ENCODE measurements around the gene WNT3A. TPM values are rescaled to one million over a fixed set of nuclear protein-coding genes. Genes with fewer than 3 reads are reported as not detected.

Gene WNT3A
- total RNA-seq, 4 donors from 2014 or later: 0.76 to 2.7 (median 1.3) TPM

DNA sequence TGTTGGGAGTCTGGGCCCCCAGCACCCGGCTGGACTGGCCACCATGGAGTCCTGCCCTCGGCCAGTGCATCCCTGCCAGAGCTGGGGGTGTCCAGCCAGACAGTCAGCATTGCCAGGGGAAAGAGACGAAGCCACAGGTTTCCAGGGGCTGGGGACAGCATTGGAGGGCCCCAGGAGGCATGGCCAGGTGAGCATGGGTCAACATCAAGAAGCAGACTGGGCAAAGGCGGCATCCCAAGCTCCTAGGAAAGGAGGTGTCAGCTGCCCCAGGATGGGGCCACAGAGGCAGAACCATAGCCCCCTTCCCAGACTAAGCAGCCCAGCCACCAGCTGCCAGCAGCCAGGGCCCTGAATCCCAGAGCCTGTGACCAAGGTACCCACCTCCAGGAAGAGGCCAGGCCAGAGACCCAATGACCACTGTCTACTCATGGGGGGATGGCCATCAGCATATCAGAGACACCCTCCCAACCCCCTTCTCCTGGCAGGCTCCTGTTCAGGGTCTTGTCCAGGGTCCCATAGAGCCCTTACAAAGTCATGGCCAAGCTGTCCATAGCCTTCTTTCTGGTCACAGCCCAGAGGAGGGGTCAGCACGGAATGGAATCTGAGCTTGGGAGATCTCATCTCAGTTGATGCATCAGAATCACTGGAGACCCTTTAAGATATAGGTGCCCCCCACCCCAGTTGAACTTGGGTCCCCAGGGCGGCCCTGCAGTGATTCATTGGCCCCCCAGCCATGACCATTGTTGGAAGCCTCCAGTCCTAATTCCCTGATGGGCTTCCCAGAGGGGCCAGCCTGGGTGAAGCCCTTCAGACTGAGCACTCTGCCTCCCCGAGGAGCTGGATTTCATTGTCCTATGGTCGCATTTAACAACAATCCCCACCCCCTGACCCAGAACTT is 32.5 kb downstream of the WNT3A start:
- H3K4me3 ChIP-seq: no peak overlapping the region
- no peak overlapping the region for H3K27ac ChIP-seq
- no peaks in the 10 kb centered on the region for H3K9me3 ChIP-seq
- peaks cover 0 to 87% (median 0%) of the 10 kb centered on the region in 4 donors for H3K27me3 ChIP-seq
- H3K4me1 ChIP-seq: peaks cover 4 to 20% (median 9%) of the 10 kb centered on the region in 3 donors
- no peak for DNase-seq
- no peak for TF ChIP-seq POLR2A (IDR thresholded peaks at IDR 0.05)
- TF ChIP-seq, protein P1, sequence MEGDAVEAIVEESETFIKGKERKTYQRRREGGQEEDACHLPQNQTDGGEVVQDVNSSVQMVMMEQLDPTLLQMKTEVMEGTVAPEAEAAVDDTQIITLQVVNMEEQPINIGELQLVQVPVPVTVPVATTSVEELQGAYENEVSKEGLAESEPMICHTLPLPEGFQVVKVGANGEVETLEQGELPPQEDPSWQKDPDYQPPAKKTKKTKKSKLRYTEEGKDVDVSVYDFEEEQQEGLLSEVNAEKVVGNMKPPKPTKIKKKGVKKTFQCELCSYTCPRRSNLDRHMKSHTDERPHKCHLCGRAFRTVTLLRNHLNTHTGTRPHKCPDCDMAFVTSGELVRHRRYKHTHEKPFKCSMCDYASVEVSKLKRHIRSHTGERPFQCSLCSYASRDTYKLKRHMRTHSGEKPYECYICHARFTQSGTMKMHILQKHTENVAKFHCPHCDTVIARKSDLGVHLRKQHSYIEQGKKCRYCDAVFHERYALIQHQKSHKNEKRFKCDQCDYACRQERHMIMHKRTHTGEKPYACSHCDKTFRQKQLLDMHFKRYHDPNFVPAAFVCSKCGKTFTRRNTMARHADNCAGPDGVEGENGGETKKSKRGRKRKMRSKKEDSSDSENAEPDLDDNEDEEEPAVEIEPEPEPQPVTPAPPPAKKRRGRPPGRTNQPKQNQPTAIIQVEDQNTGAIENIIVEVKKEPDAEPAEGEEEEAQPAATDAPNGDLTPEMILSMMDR (IDR thresholded peaks at IDR 0.05): no peak
- H3K36me3 ChIP-seq: no peaks in the 10 kb centered on the region
- 70 to 86% methylated on average over 1 to 4 of the region's 8 CpGs for WGBS, 2 donors
- intact Hi-C loops (cut with DNase I): no loop called here

DNA sequence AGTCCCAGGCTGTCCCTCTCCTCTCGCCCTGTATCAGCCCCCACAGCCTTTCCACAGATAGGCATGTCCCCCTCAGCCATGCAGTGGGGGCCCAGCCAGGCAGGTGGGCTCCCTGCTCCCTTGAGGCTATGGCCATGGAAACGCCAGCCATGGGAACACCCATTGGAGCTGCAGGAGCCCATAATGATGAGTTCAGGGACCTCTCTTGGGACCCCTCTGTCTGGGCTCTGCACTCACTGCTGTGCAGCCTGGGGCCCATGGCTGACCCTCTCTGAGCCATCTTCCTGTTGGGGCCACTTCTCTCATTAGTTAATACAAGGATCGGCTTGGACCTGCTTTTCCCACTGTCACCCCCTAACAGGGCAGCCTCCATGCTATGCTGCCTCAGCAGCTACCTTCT is 33.2 kb downstream of the WNT3A start:
- Histone ChIP-seq H3K27me3 (peaks cover 0 to 91% (median 0%) of the 10 kb centered on the region in 4 donors), H3K36me3 (no peaks in the 10 kb centered on the region), H3K4me3 (no peak overlapping the region), H3K9me3 (no peaks in the 10 kb centered on the region), H3K27ac (no peak overlapping the region), H3K4me1 (peaks cover 4 to 27% (median 9%) of the 10 kb centered on the region in 3 donors)
- WGBS, 2 donors: 72 to 90% methylated on average over 2 to 3 of the region's 3 CpGs
- DNase-seq: no peak
- TF ChIP-seq POLR2A (IDR thresholded peaks at IDR 0.05): no peak
- TF ChIP-seq, protein P1 (IDR thresholded peaks at IDR 0.05): no peak
- intact Hi-C loops (cut with DNase I): no loop called here

DNA sequence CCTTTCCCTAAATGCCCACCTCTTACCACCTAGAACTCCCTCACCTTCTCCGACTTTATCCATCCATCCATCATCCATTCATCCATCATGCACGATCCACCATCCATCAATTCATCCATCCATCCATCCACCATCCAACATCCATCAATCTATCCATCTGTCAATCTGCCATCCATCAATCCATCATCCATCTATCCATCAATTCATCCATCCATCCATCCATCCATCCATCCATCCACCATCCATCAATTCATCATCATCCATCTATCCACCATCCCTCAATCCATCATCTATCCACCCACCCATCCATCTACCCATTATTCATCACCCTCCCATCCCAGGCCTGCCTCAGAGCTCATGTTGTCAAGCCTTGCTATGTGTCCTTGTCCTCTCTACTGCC is 34.5 kb downstream of the WNT3A start:
- no peaks in the 10 kb centered on the region for H3K9me3 ChIP-seq
- intact Hi-C loops (cut with DNase I): no loop called here
- no peak overlapping the region for H3K27ac ChIP-seq
- DNase-seq: no peak
- TF ChIP-seq, protein P1 (IDR thresholded peaks at IDR 0.05): no peak
- no peak for TF ChIP-seq POLR2A (IDR thresholded peaks at IDR 0.05)
- peaks cover 0 to 83% (median 0%) of the 10 kb centered on the region in 4 donors for H3K27me3 ChIP-seq
- no peaks in the 10 kb centered on the region for H3K36me3 ChIP-seq
- H3K4me3 ChIP-seq: no peak overlapping the region
- H3K4me1 ChIP-seq: peaks cover 4 to 37% (median 15%) of the 10 kb centered on the region in 3 donors
- 35 to 85% methylated on average over 2 of the region's 2 CpGs for WGBS, 2 donors

DNA sequence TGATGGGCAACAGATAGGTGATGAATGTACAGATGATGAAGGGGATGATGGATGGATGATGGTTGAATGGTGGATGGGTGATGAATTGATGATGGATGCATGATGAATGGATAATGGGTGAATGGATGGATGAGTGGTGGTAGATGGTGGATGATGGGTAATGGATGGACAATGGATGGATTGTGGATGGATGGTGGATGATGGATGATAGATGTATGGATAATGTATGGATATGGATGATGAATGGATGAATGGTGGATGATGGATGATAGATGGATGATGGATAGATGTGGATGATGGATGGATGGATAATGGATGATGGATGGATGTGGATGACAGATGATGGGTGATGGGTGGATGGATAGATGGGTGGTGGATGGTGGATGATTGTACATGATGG is 35.7 kb downstream of the WNT3A start:
- H3K9me3 ChIP-seq: no peaks in the 10 kb centered on the region
- intact Hi-C loops (cut with DNase I): no loop called here
- DNase-seq: no peak
- H3K4me1 ChIP-seq: peaks cover 2 to 31% (median 14%) of the 10 kb centered on the region in 3 donors
- H3K27ac ChIP-seq: no peak overlapping the region
- TF ChIP-seq, protein P1 (IDR thresholded peaks at IDR 0.05): no peak
- TF ChIP-seq POLR2A (IDR thresholded peaks at IDR 0.05): no peak
- H3K4me3 ChIP-seq: no peak overlapping the region
- H3K36me3 ChIP-seq: no peaks in the 10 kb centered on the region
- peaks cover 0 to 71% (median 0%) of the 10 kb centered on the region in 4 donors for H3K27me3 ChIP-seq

DNA sequence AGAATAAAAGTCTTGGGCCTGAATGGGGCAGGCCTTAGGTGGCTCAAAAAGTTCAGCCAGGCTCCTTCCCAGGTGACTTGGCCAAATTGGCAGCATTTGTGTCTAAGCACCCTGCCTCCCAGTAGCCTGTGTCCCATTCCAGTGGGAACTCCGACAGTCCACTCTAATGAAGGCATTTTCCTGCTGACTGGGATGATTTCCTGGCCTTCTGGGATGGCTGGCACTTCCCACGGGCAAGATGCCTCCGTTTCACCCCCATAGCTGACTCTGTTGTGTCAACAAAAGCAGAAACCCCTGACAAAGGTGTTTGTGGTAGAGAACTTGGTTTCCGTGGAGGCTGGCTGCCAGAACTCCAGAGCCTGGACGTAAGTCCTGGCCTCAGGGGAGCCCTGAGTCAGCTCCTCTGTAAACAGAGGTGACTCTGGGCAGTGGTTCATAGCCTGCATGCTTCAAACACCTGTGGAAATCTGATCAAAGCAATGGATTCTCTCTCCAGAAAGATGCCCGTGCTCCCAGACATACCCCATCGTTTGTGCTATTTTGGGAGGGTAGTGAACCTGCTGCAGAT is 36.6 kb downstream of the WNT3A start:
- intact Hi-C loops (cut with DNase I): no loop called here
- Histone ChIP-seq H3K27me3 (peaks cover 0 to 63% (median 0%) of the 10 kb centered on the region in 4 donors), H3K27ac (no peak overlapping the region), H3K4me3 (no peak overlapping the region), H3K9me3 (no peaks in the 10 kb centered on the region), H3K4me1 (peaks cover 0 to 24% (median 6%) of the 10 kb centered on the region in 3 donors), H3K36me3 (no peaks in the 10 kb centered on the region)
- TF ChIP-seq, protein P1 (IDR thresholded peaks at IDR 0.05): no peak
- TF ChIP-seq POLR2A (IDR thresholded peaks at IDR 0.05): no peak
- WGBS, 2 donors: 18 to 55% methylated on average over 6 to 7 of the region's 7 CpGs
- no peak for DNase-seq

Measured in esophagus squamous epithelium (tissue), 5 donors.